Activated CD8-positive, alpha-beta memory T cell treated with anti-CD3 and anti-CD28 coated beads, Interleukin-2, amount 50 U/mL, for 1 hour (primary cell): ENCODE measurements around the gene NGEF.

Experiments
- DNase-seq: peaks from one replicate; pipeline ENCODE4 v3.0.0-alpha.2; 2020; ENCODE audit errors: extremely low read depth

NGEF gene

DNA sequence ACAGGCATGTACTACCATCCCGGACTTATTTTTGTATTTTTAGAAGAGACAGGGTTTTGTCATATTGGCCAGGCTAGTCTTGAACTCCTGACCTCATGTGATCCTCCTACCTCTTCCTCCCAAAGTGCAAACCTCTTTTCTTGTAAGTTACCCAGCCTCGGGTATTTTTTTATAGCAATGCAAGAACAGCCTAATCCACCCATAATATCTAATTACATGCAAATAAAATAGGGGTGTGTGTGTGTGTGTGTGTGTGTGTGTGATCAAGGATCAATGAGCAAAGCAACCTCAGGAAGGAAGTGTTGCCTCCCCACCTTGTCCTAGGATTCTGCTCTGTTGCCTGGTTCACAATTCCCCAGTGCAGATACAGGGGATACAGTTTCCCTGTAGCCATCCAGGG lies 45.6 kb downstream of the NGEF start:
- DNase-seq: no peak

DNA sequence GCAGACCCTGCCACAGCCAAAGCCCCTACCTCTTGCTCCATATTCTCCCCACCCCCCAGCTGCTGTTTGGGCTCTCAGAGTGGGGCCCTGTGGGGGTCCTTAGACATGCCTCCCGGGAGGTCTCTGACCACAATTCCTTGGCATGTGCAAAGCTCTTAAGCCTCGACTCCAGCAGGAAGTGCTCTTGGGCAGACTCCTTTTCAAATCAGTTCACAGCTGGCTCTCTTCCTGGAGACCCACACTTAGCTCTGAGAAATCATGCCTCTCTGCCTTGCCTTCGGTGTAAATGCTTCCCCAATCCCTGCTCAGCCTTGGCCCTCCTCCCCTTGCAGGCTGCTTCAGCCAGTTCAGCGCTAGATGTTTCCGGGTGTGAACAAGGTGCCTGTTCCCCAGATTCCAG lies 46.9 kb downstream of the NGEF start:
- no peak for DNase-seq

DNA sequence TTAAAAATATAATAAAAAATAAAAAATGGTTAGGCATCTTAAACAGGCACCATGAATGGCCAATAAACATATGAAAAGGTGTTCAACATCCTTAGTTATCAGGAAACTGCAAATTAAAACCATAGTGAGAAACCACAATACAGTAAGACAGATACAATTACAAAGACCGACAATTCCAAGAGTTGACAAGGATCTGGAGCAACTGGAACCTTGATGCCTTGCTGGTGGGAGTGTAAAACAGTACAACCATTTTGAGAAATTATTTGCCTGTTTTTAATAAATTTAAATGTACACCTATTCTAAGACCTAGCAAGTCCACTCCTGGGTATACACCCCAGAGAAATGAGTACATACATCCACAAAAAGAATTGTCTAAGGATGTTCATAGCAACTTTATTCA lies 49.1 kb downstream of the NGEF start:
- DNase-seq: no peak

DNA sequence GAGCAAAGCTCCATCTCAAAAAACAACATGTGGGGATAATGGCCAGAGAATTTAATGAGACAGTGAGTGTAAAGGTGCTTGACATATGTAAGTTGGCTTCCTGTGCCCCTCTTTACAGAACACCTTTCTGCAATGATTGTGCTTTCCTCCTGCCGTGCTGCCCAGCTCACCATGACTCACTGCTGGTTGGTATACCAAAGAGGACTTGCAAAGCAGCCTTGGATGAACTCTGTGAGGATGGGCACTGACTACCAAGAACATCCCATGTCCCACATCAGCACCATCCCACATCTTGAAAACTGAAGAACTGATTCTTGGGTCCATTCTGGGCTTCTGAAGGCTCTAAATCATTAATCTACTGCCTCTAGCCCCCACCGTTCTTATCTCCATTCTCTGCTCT lies 52.2 kb downstream of the NGEF start:
- no peak for DNase-seq

DNA sequence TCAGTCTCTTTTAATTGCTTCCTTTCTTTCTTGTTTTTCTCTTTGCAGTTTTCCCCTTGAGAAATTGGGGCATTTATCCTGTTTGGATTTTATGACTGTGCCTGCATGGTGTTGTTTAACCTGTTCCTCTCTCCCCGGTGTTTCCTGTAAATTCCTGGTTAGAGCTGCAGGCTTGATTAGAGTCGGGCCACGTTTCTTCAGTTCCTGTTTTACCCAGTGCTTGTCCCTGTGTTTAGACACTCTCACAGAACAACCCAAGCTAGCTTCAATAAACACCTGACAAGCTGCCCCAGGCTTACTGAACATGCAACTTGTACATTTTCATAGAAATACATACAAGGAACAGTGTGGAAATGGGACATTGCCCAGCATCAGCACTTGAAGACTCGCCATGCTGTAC lies 53.9 kb downstream of the NGEF start:
- DNase-seq: no peak

DNA sequence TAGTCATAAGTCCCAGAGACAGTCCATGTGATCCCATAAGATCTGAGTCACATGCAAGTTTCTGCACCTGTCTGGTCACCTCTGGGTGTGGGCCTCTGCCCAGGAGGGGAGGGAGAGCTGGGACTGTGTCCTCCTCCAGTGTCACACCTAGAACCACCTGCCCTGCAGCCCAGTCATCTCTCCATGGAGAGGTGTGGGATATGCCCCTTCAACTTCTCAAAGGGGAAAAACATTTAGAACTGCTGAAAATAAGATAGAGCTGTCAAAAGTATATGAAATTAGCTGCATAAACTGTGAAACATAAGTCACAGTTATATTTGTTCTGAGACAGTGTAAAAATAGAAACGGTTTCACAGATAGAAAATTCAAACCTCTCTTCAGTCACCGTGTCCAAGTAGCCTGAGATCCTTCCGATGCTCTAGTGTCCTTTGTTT lies 55.4 kb downstream of the NGEF start:
- DNase-seq: no peak

DNA sequence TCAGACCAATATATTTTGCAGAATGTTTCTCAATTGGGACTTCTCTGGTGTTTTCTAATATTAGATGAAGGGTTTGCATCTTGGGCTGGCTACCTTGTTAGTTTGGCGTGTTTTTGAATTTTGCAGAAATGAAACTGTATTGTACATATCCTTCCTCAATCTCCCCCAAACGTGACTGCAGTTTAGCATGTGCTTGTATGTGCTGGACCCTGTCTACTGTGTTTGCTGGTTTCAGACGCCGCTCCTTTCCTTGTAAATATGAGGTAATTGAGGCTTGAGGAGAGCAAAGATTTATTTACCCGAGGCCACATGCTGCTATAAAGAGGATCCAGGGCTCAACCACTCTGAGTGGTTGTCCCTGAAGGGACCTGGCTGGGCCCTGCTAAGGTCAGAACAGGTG lies 57.2 kb downstream of the NGEF start:
- DNase-seq: no peak

DNA sequence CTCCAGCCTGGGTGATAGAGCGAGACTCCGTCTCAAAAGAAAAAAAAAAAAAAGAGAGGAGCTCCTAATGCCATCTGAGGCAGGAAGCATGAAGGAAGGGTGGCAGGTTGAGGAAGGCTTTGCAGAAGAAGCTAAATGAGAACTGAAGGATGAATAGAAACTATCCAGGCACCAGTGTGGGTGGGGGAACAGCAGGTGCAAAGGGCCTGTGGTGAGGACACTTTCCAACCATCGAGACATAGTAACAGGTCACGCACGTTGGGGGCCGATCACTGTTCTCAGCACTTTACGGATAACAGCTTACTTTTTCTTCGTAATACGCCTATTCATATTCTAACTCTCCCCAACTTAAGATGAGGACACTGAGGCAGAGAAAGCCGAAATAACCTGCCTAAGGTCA lies 58.4 kb downstream of the NGEF start:
- no peak for DNase-seq

DNA sequence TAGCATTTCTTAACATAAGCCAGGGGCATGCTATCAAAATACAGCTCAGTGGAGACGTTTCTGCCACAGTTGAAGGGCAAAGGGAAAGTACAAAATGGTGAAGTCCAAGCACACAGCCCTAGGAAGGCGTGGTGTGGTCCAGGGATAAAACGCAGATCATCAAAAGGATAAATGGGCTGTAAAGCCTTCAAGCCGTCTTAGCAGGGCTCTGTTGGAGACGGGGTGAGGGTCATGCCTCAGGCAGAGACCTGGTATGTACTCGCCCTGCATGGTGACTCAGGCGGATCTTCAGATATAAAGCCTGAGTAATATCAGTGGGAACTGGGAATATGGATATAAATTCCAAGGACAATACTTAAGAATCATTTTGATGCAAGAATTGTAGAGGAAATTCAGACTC lies 61.2 kb downstream of the NGEF start:
- DNase-seq: no peak

DNA sequence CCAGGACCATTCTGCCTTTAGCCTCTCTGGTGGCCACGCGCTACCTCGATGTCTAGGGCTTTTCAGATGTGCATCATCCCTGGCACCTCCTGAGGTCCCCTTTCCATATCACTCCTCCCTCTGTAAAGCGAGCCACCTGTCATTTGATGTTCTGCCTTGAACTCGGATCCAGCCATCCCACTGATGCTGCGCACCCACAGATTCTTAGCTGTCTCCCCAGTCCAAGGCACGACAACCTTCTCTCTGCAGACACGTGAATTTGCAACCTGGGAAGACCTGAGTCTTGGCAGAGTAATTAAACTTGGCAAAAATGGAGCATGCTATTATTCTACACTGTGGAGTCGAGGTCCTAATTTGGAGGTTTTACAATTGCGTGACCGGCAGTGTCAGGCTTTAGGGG lies 61.9 kb downstream of the NGEF start:
- DNase-seq: no peak

DNA sequence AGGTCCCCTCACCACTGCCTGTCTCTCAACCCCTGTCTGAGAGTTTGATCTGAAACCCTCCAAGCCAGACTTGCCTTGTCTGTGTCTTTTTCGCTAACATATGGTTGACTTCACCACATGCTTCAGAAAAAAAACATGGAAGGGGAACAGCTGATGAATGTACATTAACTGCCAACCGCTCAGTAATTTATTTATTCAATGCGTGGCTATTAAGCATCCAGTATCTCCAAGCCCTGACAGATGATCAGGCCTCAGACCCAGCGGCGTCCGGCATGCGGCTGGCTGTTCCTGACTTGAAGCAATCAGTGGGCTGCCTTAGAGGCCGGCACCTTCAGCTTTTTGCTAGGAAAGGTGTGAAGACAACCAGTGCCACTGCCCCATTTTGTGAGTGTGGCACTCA lies 62.3 kb downstream of the NGEF start:
- no peak for DNase-seq

DNA sequence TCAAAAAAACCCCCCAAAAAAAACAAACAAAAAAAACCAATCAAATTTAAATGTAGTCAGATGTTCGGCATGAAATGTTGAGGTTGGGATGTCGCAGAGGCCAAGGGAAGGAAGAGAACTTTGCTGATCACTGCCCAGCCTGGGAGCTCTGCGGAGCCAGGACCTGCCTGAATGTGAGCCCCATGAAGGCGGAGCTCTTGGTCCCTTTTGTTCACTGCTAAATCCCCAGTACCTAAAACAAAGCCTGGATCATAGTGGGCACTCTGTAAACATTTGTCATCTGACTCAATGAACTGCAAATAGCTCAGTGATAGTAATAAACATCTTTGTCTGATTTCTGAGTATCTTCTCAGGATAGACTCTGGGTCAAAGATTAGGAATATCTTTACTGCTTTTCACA lies 64.0 kb downstream of the NGEF start:
- no peak for DNase-seq

DNA sequence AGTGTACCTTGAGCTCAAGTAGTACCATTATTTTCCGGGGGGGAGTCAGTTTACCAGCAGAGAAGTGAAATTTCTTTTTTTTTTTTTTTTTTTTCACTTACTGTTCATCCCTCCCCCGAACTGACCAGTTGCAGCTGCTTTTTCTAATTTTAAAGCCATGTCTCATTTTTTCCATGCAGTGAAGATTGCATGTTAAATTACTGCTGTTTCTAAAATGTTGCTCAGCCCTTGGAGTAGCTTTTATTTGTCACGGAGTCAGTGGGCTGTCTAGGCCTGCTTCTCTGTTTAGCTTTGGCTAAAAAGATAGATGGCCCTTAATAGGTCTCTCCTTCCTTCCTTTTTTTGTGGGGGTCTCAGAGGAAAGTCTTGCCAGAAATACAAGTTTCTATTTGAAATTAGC lies 70.2 kb downstream of the NGEF start:
- no peak for DNase-seq

DNA sequence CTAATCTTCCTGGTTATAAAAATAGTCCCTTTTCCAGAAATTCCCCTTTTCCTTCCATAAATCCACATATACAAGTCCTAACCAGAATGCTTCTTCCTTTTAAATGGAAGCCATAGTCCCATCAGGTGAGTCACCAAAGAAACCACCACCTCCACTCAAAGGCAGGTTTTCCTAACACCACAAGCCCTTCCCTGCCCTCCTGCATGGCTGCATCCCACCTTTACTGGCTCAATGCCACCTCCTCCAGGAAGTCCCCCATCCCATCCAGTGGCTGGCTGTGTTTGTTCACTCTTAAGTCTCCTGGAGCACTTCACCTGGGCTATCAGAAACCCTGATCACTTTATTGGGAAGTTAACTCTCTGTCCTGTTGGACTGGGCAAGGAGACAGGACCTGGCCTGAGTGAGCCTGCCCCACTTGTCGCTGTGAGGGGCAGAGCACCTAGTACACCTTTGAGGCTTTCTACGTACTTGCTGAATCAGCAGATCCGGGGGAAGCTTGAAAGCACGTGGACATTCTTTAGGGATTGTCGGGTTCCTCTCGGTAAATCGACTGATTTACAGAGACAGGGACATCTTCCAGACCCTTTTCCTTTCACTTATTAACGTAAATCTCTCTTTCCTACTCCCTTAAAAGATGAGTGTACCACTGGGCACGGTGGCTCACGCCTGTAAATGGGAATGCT lies 71.0 kb downstream of the NGEF start:
- no peak for DNase-seq

DNA sequence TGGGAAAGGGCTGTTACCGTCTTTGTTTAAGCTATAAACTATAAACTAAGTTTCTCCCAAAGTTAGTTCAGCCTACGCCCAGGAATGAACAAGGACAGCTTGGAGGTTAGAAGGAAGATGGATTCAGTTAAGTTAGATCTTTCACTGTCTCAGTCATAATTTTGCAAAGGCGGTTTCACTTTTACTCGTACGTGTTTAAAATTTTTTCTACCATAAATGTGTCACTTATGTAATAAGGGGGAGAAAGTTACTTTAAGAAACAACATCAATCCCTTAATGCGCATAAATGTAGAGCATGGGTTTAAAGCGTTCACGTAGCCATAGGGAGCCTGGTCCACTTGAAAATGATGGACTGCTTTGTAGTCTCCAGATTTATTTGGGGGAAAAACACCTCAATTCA lies 71.7 kb downstream of the NGEF start:
- no peak for DNase-seq

DNA sequence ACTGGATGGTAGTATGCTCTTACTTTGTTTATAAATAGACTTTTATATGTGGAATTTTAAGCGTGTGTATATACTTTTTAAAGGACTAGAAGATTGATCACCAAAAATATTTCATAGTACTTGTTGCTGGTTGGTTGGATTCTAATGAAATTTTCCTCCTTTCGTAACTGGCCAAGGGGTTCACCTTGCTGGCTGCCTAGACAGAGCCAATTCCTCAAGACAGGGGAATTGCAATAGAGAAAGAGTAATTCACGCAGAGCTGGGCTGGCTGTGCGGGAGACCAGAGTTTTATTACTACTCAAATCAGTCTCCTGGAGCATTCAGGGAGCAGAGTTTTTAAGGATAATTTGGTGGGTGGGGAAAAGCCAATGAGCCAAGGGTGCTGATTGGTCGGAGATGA lies 72.3 kb downstream of the NGEF start:
- no peak for DNase-seq

DNA sequence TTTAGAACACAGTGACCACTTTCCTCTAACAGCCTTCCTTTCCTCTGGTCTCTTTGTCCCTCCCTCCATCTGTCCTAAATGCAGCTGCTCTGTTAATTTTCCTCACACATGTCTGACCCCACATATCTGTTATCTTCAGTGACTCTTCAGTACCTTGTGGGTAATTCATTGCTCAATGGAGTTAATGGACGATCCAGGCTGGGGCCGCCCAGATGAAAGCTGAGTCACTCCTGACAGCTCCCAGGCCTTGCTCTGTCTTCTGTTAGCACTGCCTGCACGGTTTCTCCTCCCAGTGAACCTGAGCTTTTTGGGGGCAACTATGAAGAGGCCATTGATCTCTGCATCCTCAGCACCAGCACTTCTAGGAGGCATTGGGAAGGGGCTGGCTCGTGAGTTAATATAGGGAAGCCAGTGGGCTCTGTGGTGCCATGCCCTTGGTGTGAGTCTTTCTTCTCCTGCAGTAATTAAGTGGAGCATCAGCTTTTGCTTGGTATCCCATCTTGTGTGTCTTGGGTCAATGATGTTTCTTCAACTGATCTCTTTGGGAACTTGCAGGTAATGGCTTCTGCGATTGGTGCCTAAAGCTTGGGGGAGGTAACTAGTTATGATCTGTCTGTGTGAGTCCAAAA lies 75.7 kb downstream of the NGEF start:
- DNase-seq: no peak

DNA sequence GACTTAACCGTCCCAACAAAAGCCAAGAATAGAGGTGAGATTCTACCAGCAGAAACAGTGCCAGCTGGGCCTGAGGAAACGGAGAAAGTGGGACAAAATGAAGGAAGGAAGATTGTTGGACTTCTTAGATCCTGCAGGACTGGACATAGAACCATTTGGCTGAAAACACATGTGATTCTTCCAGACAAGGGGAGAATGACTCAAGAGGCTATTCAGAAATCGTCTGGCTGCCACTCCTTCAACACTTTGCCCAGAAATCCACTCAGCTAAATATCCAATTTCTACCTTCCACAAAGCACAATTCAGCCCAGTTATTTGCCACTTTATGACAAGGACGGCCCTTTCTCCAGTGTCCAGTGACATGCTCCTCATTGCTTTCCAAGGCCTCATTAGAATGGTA lies 81.4 kb downstream of the NGEF start:
- no peak for DNase-seq

DNA sequence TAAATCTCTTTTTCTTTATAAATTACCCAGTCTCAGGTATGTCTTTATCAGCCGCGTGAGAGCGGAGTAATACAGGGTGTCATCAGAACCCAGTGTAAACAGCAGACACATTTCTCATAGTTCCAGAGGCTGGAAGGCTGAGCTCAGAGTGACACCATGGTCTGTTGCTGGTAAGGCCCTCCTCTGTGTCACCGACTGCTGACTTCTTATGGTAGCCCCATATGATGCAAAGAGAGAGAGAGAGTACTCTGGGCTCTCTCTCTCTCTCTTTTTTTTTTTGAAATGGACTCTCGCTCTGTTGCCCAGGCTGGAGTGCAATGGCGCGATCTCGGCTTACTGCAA lies 83.0 kb downstream of the NGEF start:
- DNase-seq: no peak

DNA sequence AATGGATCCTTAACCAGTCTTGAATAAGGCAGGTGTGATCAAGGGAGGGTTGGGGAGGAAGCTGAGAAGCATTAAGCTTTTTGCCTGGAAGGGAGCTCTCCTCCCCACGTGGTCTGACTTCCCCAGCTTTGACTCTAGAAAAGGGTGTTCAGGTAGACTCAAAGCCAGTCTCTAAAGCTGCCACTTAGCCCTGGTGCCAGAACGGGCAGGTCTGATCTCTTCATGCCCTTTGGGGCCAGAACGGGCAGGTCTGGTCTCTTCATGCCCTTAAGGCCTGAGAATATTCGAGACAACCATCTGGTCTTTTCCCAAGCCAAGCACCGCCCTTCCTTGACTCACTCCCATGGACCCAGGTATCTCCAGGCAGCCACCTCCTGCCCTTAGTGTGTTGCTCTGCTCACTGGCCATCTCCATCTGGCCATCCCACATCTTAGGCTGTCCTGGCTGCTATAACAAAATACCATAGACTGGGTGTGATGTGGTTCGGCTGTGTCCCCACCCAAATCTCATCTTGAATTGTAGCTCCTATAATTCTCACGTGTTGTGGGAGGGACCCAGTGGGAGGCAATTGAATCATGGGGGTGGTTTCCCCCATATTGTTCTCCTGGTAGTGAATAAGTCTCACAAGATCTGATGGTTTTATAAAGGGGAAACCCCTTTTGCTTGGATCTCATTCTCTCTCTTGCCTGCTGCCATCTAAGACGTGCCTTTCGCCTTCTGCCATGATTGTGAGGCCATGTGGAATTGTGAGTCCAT lies 83.6 kb downstream of the NGEF start:
- DNase-seq: no peak

DNA sequence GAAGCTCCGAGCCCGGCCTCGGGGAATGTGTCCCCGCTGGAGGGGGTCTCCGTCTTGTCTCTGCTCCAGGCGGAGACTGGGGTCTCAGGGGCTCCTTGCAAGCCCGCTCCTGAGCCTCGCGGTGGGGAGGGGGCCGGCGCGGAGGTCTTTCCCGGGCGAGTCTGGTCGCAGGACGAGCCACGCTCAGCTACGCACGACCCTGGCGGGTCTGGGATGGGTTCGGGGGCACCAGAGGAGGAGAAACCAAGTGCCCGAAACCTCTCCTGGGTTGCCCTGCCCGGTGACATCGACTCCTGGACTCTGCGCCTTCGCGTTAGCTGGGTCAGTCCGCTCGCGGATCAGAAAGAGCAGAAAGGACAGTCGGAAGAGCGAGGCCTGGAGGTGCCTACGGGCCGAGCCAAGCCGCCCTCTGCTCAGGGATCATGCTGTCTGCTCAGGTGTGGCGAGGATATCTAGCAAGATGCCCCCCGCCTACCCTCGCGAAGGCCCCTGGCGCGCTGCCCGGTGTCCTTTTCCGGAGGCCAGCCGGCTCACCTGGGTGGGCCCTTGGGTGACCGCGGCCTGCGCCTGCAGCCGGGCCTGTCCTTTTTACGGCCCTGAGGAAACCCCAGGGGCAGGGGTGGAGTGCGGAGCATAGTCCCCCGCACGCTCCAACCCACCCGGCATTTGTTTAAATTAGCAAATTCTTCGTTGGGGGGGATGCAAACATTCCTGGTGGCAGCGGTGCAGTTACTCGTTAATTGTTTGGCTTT lies 84.3 kb downstream of the NGEF start:
- no peak for DNase-seq

DNA sequence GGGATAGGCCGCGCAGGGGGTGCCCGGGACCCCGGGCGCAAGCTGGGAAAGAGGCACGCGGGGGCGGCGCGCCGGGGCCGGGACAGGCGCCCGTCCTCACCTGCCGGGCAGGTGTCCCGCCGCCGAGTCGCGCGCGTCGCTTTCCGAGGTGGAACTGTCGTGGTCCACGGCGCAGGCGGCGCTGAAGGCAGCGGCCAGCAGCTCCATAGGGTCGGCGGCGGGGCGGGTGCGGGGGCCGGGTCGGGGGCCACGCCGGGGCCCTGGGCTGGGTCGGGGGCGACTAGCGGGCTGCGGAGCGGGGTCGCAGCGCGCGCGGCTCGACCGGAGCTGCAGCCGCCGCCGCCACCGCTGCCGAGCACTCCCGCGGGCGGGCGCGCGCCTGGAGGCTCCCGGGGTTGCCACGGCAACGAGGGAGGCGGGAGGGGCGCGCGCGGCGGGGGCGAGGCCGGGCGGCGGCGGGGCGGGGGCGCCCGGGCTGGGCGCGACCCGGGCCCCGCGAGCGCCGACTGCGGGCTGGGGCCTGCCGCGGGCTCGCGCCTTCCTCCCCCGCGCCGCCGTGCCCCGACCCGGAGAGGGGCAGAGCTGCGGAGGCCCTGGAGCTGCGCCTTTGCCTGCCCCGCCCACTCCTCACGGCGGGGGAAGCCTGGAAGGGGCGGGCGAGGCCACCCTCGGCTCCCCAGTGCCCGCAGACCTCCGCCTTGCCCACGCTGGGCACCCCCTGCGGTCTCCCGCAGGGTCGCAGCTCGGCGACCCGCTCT lies 85.1 kb downstream of the NGEF start:
- no peak for DNase-seq
